HCT116 (cell line): Measurements from ENCODE around the gene DHCR7.

ENCODE experiments used
- CEBPB ChIP-seq: IDR thresholded peaks from 2 replicates; pipeline ENCODE4 v1.6.1; 2012; ENCODE audit warnings: low read depth
- EZH2 ChIP-seq: fragments of 200-600 bp; sonication (generic); IDR thresholded peaks from 2 replicates; pipeline ENCODE4 v1.6.1; 2017; ENCODE audit warnings: antibody characterized with exemption, mixed run types
- POLR2A ChIP-seq: IDR thresholded peaks from 2 replicates; pipeline ENCODE4 v1.7.0; 2011; ENCODE audit warnings: borderline replicate concordance; ENCODE audit not compliant: insufficient read depth, insufficient read length; ENCODE audit errors: extremely low read depth
- SIN3A ChIP-seq: IDR thresholded peaks from 2 replicates; pipeline ENCODE4 v1.6.1; 2012; ENCODE audit warnings: low read depth
- TF ChIP-seq, protein P1 (sequence below): IDR thresholded peaks from 2 replicates; pipeline ENCODE4 v1.6.1; 2012
- TF ChIP-seq, protein P2 (sequence below), 3 experiments: fragments of 200-600 bp in 1 of 3; sonication (generic) in 1 of 3; IDR thresholded peaks in 2 of 3; conservative IDR thresholded peaks in 1 of 3; 2 replicates each; pipeline ENCODE4 v1.5.1; 2012 to 2017; ENCODE audit warnings: low read depth in 2 of 3, low read length in 2 of 3, antibody characterized with exemption in 1 of 3, borderline replicate concordance in 1 of 3, control low read depth in 1 of 3, mild to moderate bottlenecking in 1 of 3, mixed read lengths in 1 of 3, mixed run types in 1 of 3, moderate library complexity in 1 of 3; ENCODE audit not compliant: insufficient read depth in 1 of 3

DNA sequence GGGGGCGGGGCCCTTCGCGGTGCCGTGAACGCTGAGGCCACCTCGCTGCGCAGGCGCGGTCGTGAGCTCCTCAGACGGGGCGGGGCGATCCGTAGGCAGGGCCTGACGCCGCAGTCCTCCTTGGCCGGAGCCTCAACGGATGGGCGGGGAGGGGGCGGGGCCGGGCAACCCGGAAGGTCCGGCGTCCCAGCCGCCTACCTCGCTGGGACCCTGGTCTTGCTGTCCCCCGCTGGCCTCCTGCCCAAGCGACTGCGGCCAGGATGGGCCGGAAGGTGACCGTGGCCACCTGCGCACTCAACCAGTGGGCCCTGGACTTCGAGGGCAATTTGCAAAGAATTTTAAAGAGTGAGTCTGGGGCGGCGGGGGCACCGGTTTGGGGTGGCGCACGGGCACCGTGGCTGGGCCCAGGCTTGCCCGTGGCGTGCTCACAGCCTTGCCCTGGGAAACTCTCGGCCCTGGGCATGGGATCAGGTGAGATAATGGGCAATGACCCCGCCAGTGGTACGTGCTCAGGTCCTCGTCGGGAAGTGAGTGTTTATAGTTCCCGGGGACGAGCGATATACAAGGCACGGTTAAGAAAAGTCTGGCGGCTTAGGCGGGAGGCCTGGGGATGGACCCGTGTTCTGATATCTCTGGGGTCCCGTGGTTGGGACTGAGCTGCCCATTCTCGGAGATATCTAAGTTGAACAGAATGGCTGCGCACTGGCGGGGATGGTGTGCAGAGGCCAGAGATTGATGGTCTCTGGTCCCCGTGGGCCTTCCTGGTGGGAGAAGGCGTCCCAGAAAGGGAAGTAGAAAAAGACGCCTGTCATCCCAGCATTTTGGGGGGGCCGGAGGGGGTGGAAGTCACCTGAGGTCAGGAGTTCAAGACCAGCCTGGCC lies 5.1 kb upstream of the DHCR7 start, which contains the start of gene NADSYN1:
- TF ChIP-seq CEBPB (no peak), SIN3A (peak; percentile 64; the same call in 1 of the 2 replicates), EZH2 (no peak), POLR2A (no peak)
- TF ChIP-seq, protein P1, sequence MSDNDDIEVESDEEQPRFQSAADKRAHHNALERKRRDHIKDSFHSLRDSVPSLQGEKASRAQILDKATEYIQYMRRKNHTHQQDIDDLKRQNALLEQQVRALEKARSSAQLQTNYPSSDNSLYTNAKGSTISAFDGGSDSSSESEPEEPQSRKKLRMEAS: peak; percentile 69
- TF ChIP-seq, protein P2, sequence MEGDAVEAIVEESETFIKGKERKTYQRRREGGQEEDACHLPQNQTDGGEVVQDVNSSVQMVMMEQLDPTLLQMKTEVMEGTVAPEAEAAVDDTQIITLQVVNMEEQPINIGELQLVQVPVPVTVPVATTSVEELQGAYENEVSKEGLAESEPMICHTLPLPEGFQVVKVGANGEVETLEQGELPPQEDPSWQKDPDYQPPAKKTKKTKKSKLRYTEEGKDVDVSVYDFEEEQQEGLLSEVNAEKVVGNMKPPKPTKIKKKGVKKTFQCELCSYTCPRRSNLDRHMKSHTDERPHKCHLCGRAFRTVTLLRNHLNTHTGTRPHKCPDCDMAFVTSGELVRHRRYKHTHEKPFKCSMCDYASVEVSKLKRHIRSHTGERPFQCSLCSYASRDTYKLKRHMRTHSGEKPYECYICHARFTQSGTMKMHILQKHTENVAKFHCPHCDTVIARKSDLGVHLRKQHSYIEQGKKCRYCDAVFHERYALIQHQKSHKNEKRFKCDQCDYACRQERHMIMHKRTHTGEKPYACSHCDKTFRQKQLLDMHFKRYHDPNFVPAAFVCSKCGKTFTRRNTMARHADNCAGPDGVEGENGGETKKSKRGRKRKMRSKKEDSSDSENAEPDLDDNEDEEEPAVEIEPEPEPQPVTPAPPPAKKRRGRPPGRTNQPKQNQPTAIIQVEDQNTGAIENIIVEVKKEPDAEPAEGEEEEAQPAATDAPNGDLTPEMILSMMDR (IDR thresholded peaks at IDR 0.05 in 2 of 3, conservative IDR thresholded peaks at IDR 0.05 in 1 of 3; ENCODE audit: borderline replicate concordance in 1 of 3, insufficient read depth in 1 of 3, low read depth in 2 of 3, low read length in 2 of 3): no peak
